ENCODE measurements around the gene BANP.

The BANP gene

DNA sequence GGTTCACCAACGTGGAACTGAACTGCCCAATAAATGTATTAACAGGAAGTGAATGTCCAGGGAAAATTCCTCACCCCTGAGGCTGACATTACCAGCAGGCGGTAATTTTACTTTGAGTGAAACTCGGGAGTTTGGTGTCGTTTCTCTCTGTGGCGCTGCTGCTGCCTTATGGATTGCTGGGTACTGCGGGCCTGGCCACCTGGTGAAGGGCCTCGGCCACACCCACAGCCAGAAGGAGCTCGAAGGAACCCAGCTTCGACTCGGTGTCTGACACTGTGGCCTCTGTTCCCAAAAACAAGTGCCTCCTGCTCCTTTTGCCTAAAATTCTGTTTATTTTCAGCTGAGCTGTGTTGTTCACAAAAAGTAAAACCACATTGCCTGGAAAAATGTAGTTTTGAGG is 115.0 kb downstream of the BANP start:
- no peak overlapping the region for H3K27ac ChIP-seq
- no peak for TF ChIP-seq CTCF (conservative IDR thresholded peaks at IDR 0.05)

DNA sequence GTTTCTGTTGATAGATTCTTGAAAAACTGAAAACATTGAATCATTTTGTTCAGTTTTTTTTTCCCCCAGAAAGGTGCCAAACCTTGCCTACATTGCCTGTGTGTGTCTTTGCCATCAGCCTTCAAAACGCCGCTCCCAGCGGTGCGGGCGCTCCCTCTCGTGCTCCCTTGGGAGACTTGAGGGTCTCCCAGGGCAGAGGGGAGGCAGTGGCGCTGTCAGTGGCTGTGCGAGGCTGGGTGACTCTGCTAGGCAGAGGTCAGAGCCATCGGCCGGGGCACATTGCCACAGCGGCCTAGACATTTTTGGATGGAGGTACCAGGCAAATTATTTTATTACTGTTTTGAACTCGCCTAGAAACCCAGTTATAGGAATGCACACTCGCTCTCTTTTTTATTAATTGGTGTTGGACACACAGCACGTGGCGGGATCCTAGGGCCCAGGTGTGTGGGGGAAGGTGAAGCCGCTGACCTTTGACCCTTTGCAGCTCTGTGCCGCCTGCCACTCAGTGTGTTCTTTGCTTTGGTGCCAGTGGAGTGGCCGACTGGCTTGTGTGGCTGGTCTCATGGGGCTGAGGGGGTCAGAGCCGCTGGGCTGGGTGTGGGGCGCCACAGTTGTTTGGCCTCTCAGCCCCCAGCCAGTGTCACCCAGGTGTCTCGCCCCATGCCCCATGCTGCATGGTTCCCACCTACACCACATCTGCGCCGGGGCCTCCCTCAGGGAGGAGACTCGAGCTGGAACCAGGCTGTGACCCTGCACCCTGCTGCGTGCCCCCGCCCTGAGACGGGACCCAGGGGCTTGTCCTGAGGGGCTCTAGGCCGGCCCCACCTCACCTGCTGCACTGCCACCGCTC is 115.7 kb downstream of the BANP start:
- no peak for TF ChIP-seq CTCF (conservative IDR thresholded peaks at IDR 0.05)
- H3K27ac ChIP-seq: no peak overlapping the region

GRCh38 chr16:88067530-88068411 is 116.5 kb downstream of the BANP start:
- H3K27ac ChIP-seq: no peak overlapping the region
- no peak for TF ChIP-seq CTCF (conservative IDR thresholded peaks at IDR 0.05)

- no peak for TF ChIP-seq CTCF (conservative IDR thresholded peaks at IDR 0.05)
- H3K27ac ChIP-seq: no peak overlapping the region
Observed at GRCh38 chr16:88068476-88069396, 117.5 kb downstream of the BANP start.

GRCh38 chr16:88069397-88070168 is 118.3 kb downstream of the BANP start:
- no peak for TF ChIP-seq CTCF (conservative IDR thresholded peaks at IDR 0.05)
- H3K27ac ChIP-seq: no peak overlapping the region

GRCh38 chr16:88070341-88070740 is 119.1 kb downstream of the BANP start:
- no peak for TF ChIP-seq CTCF (conservative IDR thresholded peaks at IDR 0.05)
- H3K27ac ChIP-seq: no peak overlapping the region

Data from VCaP (cell line).